Epithelial cell of proximal tubule (primary cell): Measurements from ENCODE around the gene BMI1. TPM values are rescaled to one million over a fixed set of nuclear protein-coding genes. Genes with fewer than 3 reads are reported as not detected.

Experiments used
- DNase-seq: peaks from one replicate; pipeline ENCODE4 v3.0.0-alpha.2; 2011; ENCODE audit warnings: low read depth
- H3K4me3 ChIP-seq: 2 replicates; pipeline ENCODE4 v1.5.1; 2011; ENCODE audit warnings: low read depth, mild to moderate bottlenecking, low read length
- CTCF ChIP-seq: conservative IDR thresholded peaks from 2 replicates; pipeline ENCODE4 v1.5.1; 2012; ENCODE audit warnings: low read depth, mild to moderate bottlenecking, low read length
- total RNA-seq: library from RNA; depleted of rRNA; stranded (reverse); fragments of >200 nt; gene quantifications from 2 replicates; pipeline ENCODE4 v1.2.3, GENCODE V29; 2015

The BMI1 gene
- total RNA-seq, 1 donor from 2014 or later, result 29.6 TPM

- TF ChIP-seq CTCF, result no peak
- DNase-seq, result no peak
- H3K4me3 ChIP-seq, result no peak overlapping the region
Observed at GRCh38 chr10:22367471-22367870, 46.6 kb downstream of the BMI1 start.

- TF ChIP-seq CTCF, result no peak
- no peak overlapping the region for H3K4me3 ChIP-seq
- DNase-seq, result no peak
Observed at GRCh38 chr10:22368402-22368801, 47.5 kb downstream of the BMI1 start.

- no peak overlapping the region for H3K4me3 ChIP-seq
- DNase-seq, result no peak
- TF ChIP-seq CTCF, result no peak
Observed at GRCh38 chr10:22368981-22369380, 48.1 kb downstream of the BMI1 start.

- no peak overlapping the region for H3K4me3 ChIP-seq
- no peak for TF ChIP-seq CTCF
- DNase-seq, result peak; percentile 3
Observed at GRCh38 chr10:22369434-22370072, 48.7 kb downstream of the BMI1 start.

- no peak for DNase-seq
- no peak for TF ChIP-seq CTCF
- H3K4me3 ChIP-seq, result no peak overlapping the region
Observed at GRCh38 chr10:22370320-22370719, 49.4 kb downstream of the BMI1 start.

- TF ChIP-seq CTCF, result no peak
- no peak for DNase-seq
- no peak overlapping the region for H3K4me3 ChIP-seq
Observed at GRCh38 chr10:22372298-22372697, 51.4 kb downstream of the BMI1 start.

- no peak overlapping the region for H3K4me3 ChIP-seq
- no peak for DNase-seq
- TF ChIP-seq CTCF, result no peak
Observed at GRCh38 chr10:22372917-22373316, 52.0 kb downstream of the BMI1 start.
